Calu3 (cell line): ENCODE data around the gene ZBTB22. TPM values are rescaled to one million over a fixed set of nuclear protein-coding genes. Genes with fewer than 3 reads are reported as not detected.
A peak's percentile ranks its signal among the peaks of the same experiment; 100 is the strongest.

Experiments used
- BruUV-seq: library from RNA; stranded (reverse); fragments of 400-500 nt; replicated peaks from 2 replicates; lab custom pipeline; 2021; lab: Mats Ljungman, UMichigan
- CTCF ChIA-PET: fragments of 300-600 bp; sonication (Branson Sonifier 250); formaldehyde crosslinking; loops from one replicate; lab custom pipeline; 2022; ENCODE audit warnings: antibody characterized with exemption; lab: Charles Lee
- DNase-seq: peaks from one replicate; pipeline ENCODE4 v3.0.0; 2022
- H3K27ac Mint-ChIP-seq: one replicate; pipeline ENCODE4 v1.8.0; 2022; ENCODE audit warnings: mixed read lengths; ENCODE audit not compliant: unreplicated experiment
- H3K27me3 Mint-ChIP-seq: one replicate; pipeline ENCODE4 v1.8.0; 2022; ENCODE audit warnings: mixed read lengths; ENCODE audit not compliant: unreplicated experiment
- H3K36me3 Mint-ChIP-seq: one replicate; pipeline ENCODE4 v1.8.0; 2022; ENCODE audit warnings: mild to moderate bottlenecking, moderate library complexity, mixed read lengths; ENCODE audit not compliant: insufficient read depth, unreplicated experiment
- H3K4me1 Mint-ChIP-seq: one replicate; pipeline ENCODE4 v1.8.0; 2022; ENCODE audit warnings: mild to moderate bottlenecking, low read depth, mixed read lengths; ENCODE audit not compliant: unreplicated experiment
- H3K4me3 Mint-ChIP-seq: one replicate; pipeline ENCODE4 v1.8.0; 2022; ENCODE audit warnings: mild to moderate bottlenecking, low read depth, moderate library complexity, mixed read lengths; ENCODE audit not compliant: unreplicated experiment
- H3K9me3 Mint-ChIP-seq: one replicate; pipeline ENCODE4 v1.8.0; 2022; ENCODE audit warnings: low read depth, mixed read lengths; ENCODE audit not compliant: unreplicated experiment
- CTCF ChIP-seq: fragments of 200-600 bp; IDR thresholded peaks from one replicate; pipeline ENCODE4 v1.8.0; 2022; ENCODE audit warnings: antibody characterized with exemption; ENCODE audit not compliant: unreplicated experiment
- intact Hi-C: fragments of 100-400 bp; cut with micrococcal nuclease; formaldehyde crosslinking; loops from one replicate; pipeline ENCODE4 v1.10.0; 2022; ENCODE audit not compliant: unreplicated experiment
- total RNA-seq: library from RNA; stranded (reverse); gene quantifications from 2 replicates; pipeline ENCODE4 v1.2.3, GENCODE V29; 2022

The ZBTB22 gene
- total RNA-seq, 1 experiment from 2014 or later = 22.6 TPM

GRCh38 chr6:33299237-33299944, 18.2 kb downstream of the ZBTB22 start:
- peak overlapping the region; percentile 98 for H3K27ac Mint-ChIP-seq
- H3K9me3 Mint-ChIP-seq = no peaks in the 10 kb centered on the region
- intact Hi-C loops = no loop called here
- H3K36me3 Mint-ChIP-seq = peaks cover 83% of the 10 kb centered on the region
- H3K4me3 Mint-ChIP-seq = peak overlapping the region; percentile 90
- CTCF ChIA-PET = interaction anchor here (0.8 to 1.6 kb wide), 9 partner anchors 10 to 51 kb away, joined by 3 to 14 read pairs (median 6); partner anchors contain the start of genes B3GALT4, PFDN6, RPS18 and TAPBP
- peak; percentile 85 for TF ChIP-seq CTCF
- BruUV-seq = TSS peak; percentile 92
- H3K4me1 Mint-ChIP-seq = peaks cover 25% of the 10 kb centered on the region
- H3K27me3 Mint-ChIP-seq = no peaks in the 10 kb centered on the region
- peak; percentile 97 for DNase-seq

- DNase-seq = peak; percentile 79
- H3K4me3 Mint-ChIP-seq = peak within 1 kb of the TSS; percentile 90
- H3K36me3 Mint-ChIP-seq = peaks cover 88% of the 10 kb centered on the region
- TF ChIP-seq CTCF = no peak
- intact Hi-C loops = no loop called here
- peaks cover 25% of the 10 kb centered on the region for H3K4me1 Mint-ChIP-seq
- H3K27me3 Mint-ChIP-seq = no peaks in the 10 kb centered on the region
- CTCF ChIA-PET = interaction anchor here (0.8 to 2.0 kb wide), 7 partner anchors 10 to 51 kb away, joined by 3 to 14 read pairs (median 6); partner anchors contain the start of genes B3GALT4, PFDN6, RPS18 and TAPBP
- BruUV-seq = no TSS peak
- H3K27ac Mint-ChIP-seq = peak within 1 kb of the TSS; percentile 98
- H3K9me3 Mint-ChIP-seq = no peaks in the 10 kb centered on the region
Measured at GRCh38 chr6:33298773-33299236, 18.7 kb downstream of the ZBTB22 start, which contains the start of gene RGL2. Gene RGL2, minus strand, starts transcription at chr6:33298942. Its CDS starts 332 bp downstream, at chr6:33298610.

DNA sequence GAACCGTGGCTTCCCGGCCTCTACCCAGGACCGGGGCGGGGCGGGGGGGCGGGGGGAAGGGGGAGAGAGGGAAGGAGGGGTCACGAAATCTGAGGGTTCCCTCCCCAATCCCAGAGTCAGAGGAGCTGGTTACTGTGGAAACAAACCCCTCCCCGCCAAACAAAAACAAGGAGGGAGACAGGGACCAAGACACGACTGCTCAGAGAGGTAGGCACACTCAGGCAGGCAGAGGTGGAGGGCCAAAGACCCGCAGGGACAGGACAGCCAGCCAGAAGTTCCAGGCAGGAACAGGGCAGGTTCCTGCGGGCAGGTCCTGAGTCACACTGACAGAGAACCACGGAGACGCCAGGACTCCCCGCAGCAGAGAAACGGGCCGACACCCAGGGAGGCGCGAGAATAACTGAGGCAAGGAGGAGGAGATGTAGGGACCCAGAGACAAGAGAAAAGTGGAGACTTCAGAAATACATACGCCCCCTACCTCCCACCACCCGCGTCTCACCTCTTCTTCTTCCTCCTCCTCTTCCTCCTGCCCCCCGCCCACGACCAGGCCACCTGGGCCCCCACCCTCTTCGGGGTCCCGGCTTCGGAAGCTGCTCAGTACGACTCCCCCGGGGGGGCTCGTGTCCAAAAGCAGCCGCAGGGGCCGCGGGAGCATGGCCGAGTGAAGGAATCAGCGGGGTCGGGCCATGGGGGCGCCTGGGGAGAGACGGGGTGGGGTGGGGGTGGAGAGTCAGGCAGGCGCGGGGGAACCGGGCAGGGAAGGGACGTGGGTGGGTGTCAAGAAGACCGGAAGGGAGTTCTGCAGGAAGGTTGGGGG, 19.4 kb downstream of the ZBTB22 start:
- Mint-ChIP-seq H3K36me3 (peaks cover 86% of the 10 kb centered on the region), H3K9me3 (no peaks in the 10 kb centered on the region), H3K27me3 (no peaks in the 10 kb centered on the region), H3K27ac (peak overlapping the region; percentile 98), H3K4me3 (peak overlapping the region; percentile 90), H3K4me1 (peaks cover 25% of the 10 kb centered on the region)
- no TSS peak for BruUV-seq
- CTCF ChIA-PET = interaction anchor here (0.6 to 2.1 kb wide), 8 partner anchors 9 to 1416 kb away, joined by 3 to 10 read pairs (median 4); partner anchors contain the start of genes B3GALT4, PFDN6, RPS18 and VPS52
- TF ChIP-seq CTCF = no peak
- peak; percentile 87 for DNase-seq
- intact Hi-C loops = loop anchor here (1.0 kb wide), 1 partner anchor 9 kb away; the partner anchor contains the start of genes PFDN6 and WDR46

- Mint-ChIP-seq H3K9me3 (no peaks in the 10 kb centered on the region), H3K36me3 (peaks cover 86% of the 10 kb centered on the region), H3K27ac (peak overlapping the region; percentile 98), H3K4me3 (peak overlapping the region; percentile 90), H3K27me3 (no peaks in the 10 kb centered on the region), H3K4me1 (peaks cover 25% of the 10 kb centered on the region)
- CTCF ChIA-PET = interaction anchor here (0.5 to 2.1 kb wide), 8 partner anchors 9 to 1417 kb away, joined by 3 to 10 read pairs (median 4); partner anchors contain the start of genes B3GALT4, PFDN6, WDR46 and ZBTB22
- intact Hi-C loops = loop anchor here (1.0 kb wide), 1 partner anchor 8 kb away; the partner anchor contains the start of genes PFDN6 and WDR46
- no peak for TF ChIP-seq CTCF
- no TSS peak for BruUV-seq
- peak; percentile 93 for DNase-seq
Measured at GRCh38 chr6:33297406-33297955, 20.1 kb downstream of the ZBTB22 start.
